Activated CD8-positive, alpha-beta memory T cell treated with anti-CD3 and anti-CD28 coated beads, Interleukin-2, amount 10 ng/mL, durations not matched to agents 7 days and 5 days (primary cell): ENCODE measurements around the gene EHF. TPM values are rescaled to one million over a fixed set of nuclear protein-coding genes. Genes with fewer than 3 reads are reported as not detected.

Experiments
- ATAC-seq: fragments of 150-1000 bp; cut with Tn5 transposase; one replicate; pipeline ENCODE4 v1.10.0; 2021; ENCODE audit warnings: moderate library complexity
- CTCF ChIA-PET: fragments of 350-600 bp; sonication (Branson Sonifier 250); formaldehyde crosslinking; loops from one replicate; lab custom pipeline; 2021; ENCODE audit warnings: antibody characterized with exemption; lab: Charles Lee
- DNase-seq: peaks from one replicate; pipeline ENCODE4 v3.0.0-alpha.2; 2020
- H3K27ac Mint-ChIP-seq: one replicate; pipeline ENCODE4 v1.8.0; 2021; ENCODE audit warnings: mild to moderate bottlenecking, mixed read lengths
- H3K27me3 Mint-ChIP-seq: one replicate; pipeline ENCODE4 v1.8.0; 2021; ENCODE audit warnings: mixed read lengths
- H3K36me3 Mint-ChIP-seq: one replicate; pipeline ENCODE4 v1.8.0; 2021; ENCODE audit warnings: mild to moderate bottlenecking, mixed read lengths
- H3K4me1 Mint-ChIP-seq: one replicate; pipeline ENCODE4 v1.8.0; 2021; ENCODE audit warnings: mixed read lengths
- H3K4me3 Mint-ChIP-seq: one replicate; pipeline ENCODE4 v1.8.0; 2021; ENCODE audit warnings: mild to moderate bottlenecking, moderate library complexity, mixed read lengths
- H3K9me3 Mint-ChIP-seq: one replicate; pipeline ENCODE4 v1.8.0; 2022; ENCODE audit warnings: low read depth, mixed read lengths
- total RNA-seq, 2 experiments: library from RNA; stranded (reverse); gene quantifications; one replicate each; pipeline ENCODE4 v1.2.3, GENCODE V29; 2021

The EHF gene
- total RNA-seq, 2 experiments from 2014 or later = 0.07 to 0.44 TPM

DNA sequence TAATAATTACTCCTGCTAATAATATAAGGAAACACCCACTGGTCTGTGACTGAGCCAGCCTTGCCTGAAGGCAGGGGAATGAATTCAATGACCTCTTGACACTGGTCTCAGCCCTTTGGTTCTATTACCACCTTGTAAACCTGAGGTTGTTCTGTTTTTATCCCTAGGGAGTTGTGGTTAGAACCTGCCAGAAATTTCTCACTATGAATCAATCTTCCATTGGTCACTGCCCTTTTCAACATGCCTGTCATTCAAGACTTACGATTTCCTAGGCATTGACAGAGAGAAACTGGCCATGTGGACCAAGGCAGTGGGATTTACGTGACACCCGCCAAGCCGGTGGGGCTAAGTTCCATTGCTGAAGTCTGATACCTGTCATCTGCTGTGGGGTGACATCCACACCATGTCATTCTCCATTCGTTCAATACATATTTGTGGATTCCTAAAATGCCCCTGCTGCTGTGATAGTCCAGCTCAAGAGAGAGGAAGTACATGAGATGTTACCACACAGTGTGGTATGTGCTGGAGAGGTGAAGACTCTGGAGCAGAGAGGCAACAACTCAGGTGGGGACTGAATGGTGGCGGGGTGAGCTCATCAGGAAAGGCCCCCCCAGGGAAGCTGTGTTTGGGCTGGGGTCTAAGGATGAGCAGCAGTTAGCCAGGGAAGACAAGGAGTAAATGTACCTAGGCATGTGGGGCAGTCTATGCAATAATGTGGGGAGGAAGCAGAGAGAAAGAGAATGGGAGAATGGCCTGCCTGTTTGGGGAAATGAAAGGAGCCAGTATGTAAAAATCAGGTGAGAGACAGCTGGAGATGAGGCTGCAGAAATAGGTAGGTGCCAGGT, 15.2 kb upstream of the EHF start:
- peaks cover 30% of the 10 kb centered on the region for H3K27me3 Mint-ChIP-seq
- CTCF ChIA-PET = no interaction called here

GRCh38 chr11:34606326-34607120, 14.4 kb upstream of the EHF start:
- no peak for ATAC-seq
- no peaks in the 10 kb centered on the region for H3K9me3 Mint-ChIP-seq

More for the DNA sequence above, 15.2 kb upstream of the EHF start:
- H3K27ac Mint-ChIP-seq = no peak overlapping the region
- ATAC-seq = no peak
- H3K4me1 Mint-ChIP-seq = no peaks in the 10 kb centered on the region
- no peak for DNase-seq
- no peaks in the 10 kb centered on the region for H3K36me3 Mint-ChIP-seq
- H3K9me3 Mint-ChIP-seq = no peaks in the 10 kb centered on the region
- H3K4me3 Mint-ChIP-seq = no peak overlapping the region

DNA sequence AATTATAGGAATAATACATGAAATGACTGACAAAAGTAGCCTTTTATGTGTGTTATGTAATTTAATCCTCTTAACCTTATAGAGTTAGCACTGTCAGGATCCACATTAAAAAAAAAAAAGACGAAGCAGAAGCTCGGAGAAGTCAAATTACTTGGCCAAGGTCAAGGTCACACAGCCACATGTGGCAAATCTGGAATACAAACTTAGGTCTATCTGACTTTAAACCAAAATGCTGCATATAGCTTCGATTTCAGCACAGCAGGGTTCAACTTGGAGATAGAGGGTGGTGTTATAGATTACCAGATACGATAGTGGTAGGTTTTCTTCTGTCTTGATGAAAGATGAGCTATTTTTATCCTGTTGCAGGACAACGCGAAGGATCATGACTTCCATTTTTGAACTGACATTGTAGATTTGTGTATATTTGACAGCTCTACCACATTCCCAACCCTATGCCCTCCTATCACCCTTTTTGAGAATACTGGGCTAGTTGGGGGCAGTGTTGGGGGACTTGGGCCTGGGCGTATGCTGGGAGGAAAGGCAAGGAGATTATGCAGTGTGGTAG, 11.6 kb upstream of the EHF start:
- Mint-ChIP-seq H3K36me3 (peaks cover 3% of the 10 kb centered on the region), H3K4me1 (peaks cover 19% of the 10 kb centered on the region), H3K9me3 (no peaks in the 10 kb centered on the region), H3K4me3 (no peak overlapping the region), H3K27ac (no peak overlapping the region), H3K27me3 (peaks cover 44% of the 10 kb centered on the region)
- DNase-seq = no peak
- CTCF ChIA-PET = no interaction called here
- ATAC-seq = no peak

More at GRCh38 chr11:34606326-34607120, 14.4 kb upstream of the EHF start:
- peaks cover 38% of the 10 kb centered on the region for H3K27me3 Mint-ChIP-seq
- CTCF ChIA-PET = no interaction called here
- H3K27ac Mint-ChIP-seq = no peak overlapping the region
- no peak overlapping the region for H3K4me3 Mint-ChIP-seq
- H3K36me3 Mint-ChIP-seq = no peaks in the 10 kb centered on the region
- no peak for DNase-seq
- no peaks in the 10 kb centered on the region for H3K4me1 Mint-ChIP-seq

DNA sequence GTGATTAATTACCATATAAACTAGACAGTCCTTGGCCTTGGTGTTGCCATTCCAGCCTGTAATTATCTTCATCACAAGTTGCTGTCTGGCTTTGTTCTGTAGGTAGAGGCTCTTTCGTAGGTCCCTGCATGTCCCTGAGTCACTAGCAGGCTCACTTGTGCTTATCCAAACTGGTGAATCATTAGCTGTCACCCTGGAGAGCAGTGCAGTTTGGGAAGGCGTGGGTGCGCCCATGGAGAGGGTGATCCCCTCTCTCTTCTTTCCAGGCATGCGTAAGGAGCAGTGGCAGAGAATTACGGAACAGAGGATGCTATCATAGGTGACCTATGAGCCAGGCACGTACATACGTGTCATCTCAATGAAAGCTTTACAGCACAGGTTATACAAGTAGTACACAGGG, 11.0 kb upstream of the EHF start:
- CTCF ChIA-PET = no interaction called here
- no peak overlapping the region for H3K27ac Mint-ChIP-seq
- H3K4me1 Mint-ChIP-seq = peaks cover 25% of the 10 kb centered on the region
- no peak for ATAC-seq
- no peak overlapping the region for H3K4me3 Mint-ChIP-seq
- no peaks in the 10 kb centered on the region for H3K9me3 Mint-ChIP-seq
- DNase-seq = no peak
- peaks cover 49% of the 10 kb centered on the region for H3K27me3 Mint-ChIP-seq
- H3K36me3 Mint-ChIP-seq = peaks cover 3% of the 10 kb centered on the region

GRCh38 chr11:34610324-34611041, 10.4 kb upstream of the EHF start:
- Mint-ChIP-seq H3K4me3 (no peak overlapping the region), H3K27ac (no peak overlapping the region), H3K27me3 (peaks cover 48% of the 10 kb centered on the region), H3K4me1 (peaks cover 27% of the 10 kb centered on the region), H3K9me3 (no peaks in the 10 kb centered on the region), H3K36me3 (peaks cover 3% of the 10 kb centered on the region)
- CTCF ChIA-PET = no interaction called here
- DNase-seq = no peak
- ATAC-seq = no peak

DNA sequence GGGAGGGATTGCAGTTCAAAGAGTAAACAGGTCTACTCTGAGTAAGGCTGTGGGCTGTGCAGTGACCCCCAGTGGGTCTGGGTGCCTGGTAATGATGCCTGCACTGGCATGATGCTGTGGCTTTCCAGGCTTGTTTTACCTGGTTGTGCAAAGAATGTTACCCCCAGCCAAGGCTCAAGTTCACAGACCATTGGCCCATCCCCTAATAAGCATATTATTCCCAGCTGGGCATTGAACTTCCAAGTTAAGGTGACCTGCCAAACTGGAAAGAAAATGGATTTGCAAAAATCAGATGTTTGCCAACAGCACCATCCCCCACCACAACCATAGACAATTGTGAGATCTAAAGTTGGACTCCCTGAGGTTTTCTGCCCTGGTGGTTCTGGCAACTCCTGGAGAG, 7.9 kb upstream of the EHF start:
- DNase-seq = no peak
- H3K27ac Mint-ChIP-seq = no peak overlapping the region
- H3K27me3 Mint-ChIP-seq = peaks cover 59% of the 10 kb centered on the region

GRCh38 chr11:34613552-34614056, 7.3 kb upstream of the EHF start:
- CTCF ChIA-PET = no interaction called here
- DNase-seq (no peak), ATAC-seq (peak; percentile 30)
- Mint-ChIP-seq H3K27me3 (peaks cover 65% of the 10 kb centered on the region), H3K27ac (peak overlapping the region; percentile 61), H3K4me3 (no peak overlapping the region), H3K36me3 (peaks cover 3% of the 10 kb centered on the region), H3K4me1 (peaks cover 27% of the 10 kb centered on the region), H3K9me3 (no peaks in the 10 kb centered on the region)

More for the DNA sequence above, 7.9 kb upstream of the EHF start:
- H3K4me1 Mint-ChIP-seq = peaks cover 27% of the 10 kb centered on the region
- CTCF ChIA-PET = no interaction called here
- H3K36me3 Mint-ChIP-seq = peaks cover 3% of the 10 kb centered on the region
- H3K9me3 Mint-ChIP-seq = no peaks in the 10 kb centered on the region
- ATAC-seq = no peak
- H3K4me3 Mint-ChIP-seq = no peak overlapping the region

DNA sequence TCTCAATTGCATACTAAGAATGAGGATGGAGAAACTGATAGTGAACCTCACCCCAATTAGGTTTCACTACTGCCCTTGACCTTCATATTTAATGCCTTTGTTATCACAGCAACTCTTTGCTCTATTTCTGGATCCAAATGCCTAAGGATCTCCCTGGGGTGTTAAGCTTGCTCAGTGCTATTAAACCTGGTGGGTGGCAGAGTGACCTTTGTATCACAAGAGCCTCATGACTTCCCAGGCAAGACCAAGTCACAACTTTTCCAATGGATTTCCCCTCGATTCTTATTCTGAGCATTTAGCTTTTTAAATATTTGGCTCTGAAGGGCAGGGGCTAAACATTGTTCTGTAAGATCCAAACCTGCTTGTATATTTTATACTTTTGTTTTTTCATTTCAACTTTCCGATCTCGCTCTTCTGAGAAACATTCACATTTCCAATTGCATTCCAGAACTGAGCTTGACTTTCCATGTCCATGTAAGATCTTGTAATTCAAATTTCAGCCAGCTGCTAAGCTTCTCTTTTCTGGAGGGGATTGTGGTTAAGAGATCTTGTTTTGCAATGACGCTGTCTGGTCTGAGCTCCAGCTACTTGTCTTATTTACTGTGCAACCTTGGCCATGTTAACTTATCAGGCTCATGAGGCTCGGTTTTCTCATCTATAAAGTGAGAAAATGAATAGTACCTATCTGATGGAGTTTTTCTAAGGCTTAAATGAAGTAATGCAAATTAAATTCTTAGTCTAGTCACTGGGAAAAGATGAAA, 6.4 kb upstream of the EHF start:
- ATAC-seq = peak; percentile 55

DNA sequence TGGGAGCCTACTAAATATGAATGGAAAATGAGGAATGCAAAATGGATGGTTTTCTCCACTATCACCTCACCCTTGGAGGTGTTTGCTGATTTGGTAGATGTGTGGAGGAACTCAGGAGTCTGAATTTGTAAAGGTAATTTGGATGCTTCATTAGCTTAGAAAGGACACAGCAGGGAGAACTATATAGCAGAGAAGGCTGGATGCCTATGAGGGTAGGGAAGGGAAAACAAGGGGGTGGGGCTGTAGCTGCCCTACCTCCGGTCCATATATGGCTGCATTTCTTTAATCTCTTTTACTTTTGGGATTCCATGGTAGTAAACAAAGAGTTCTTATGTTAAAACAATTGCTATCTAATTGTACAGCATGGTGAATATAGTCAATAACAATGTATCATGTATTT, 4.8 kb upstream of the EHF start:
- Mint-ChIP-seq H3K27ac (no peak overlapping the region), H3K36me3 (peaks cover 3% of the 10 kb centered on the region), H3K4me1 (peaks cover 27% of the 10 kb centered on the region), H3K9me3 (no peaks in the 10 kb centered on the region), H3K27me3 (peaks cover 68% of the 10 kb centered on the region), H3K4me3 (no peak overlapping the region)
- CTCF ChIA-PET = no interaction called here
- DNase-seq (no peak), ATAC-seq (no peak)

More for the DNA sequence above, 6.4 kb upstream of the EHF start:
- Mint-ChIP-seq H3K27me3 (peaks cover 64% of the 10 kb centered on the region), H3K4me3 (no peak overlapping the region), H3K9me3 (no peaks in the 10 kb centered on the region), H3K36me3 (peaks cover 3% of the 10 kb centered on the region), H3K4me1 (peaks cover 27% of the 10 kb centered on the region), H3K27ac (no peak overlapping the region)
- DNase-seq = no peak
- CTCF ChIA-PET = interaction anchor here (1.0 kb wide), 1 partner anchor 83 kb away, joined by 3 read pairs; no protein-coding TSS in a partner anchor

GRCh38 chr11:34616830-34617504, 3.9 kb upstream of the EHF start:
- Mint-ChIP-seq H3K4me3 (no peak overlapping the region), H3K27ac (no peak overlapping the region), H3K36me3 (peaks cover 3% of the 10 kb centered on the region), H3K27me3 (peaks cover 70% of the 10 kb centered on the region), H3K4me1 (peaks cover 27% of the 10 kb centered on the region), H3K9me3 (no peaks in the 10 kb centered on the region)
- ATAC-seq (no peak), DNase-seq (no peak)
- CTCF ChIA-PET = no interaction called here

GRCh38 chr11:34618406-34618805, 2.5 kb upstream of the EHF start:
- peaks cover 69% of the 10 kb centered on the region for H3K27me3 Mint-ChIP-seq
- DNase-seq (no peak), ATAC-seq (no peak)
- peaks cover 20% of the 10 kb centered on the region for H3K4me1 Mint-ChIP-seq
- peaks cover 4% of the 10 kb centered on the region for H3K36me3 Mint-ChIP-seq
- CTCF ChIA-PET = no interaction called here
- peaks cover 2% of the 10 kb centered on the region for H3K9me3 Mint-ChIP-seq
- H3K4me3 Mint-ChIP-seq = no peak overlapping the region
- no peak overlapping the region for H3K27ac Mint-ChIP-seq

- CTCF ChIA-PET = no interaction called here
- Mint-ChIP-seq H3K4me3 (no peak overlapping the region), H3K36me3 (peaks cover 3% of the 10 kb centered on the region), H3K27me3 (peaks cover 72% of the 10 kb centered on the region), H3K9me3 (peaks cover 2% of the 10 kb centered on the region), H3K4me1 (peaks cover 18% of the 10 kb centered on the region), H3K27ac (no peak overlapping the region)
- DNase-seq (no peak), ATAC-seq (no peak)
These were observed 1.8 kb upstream of the EHF start for GRCh38 chr11:34619062-34619516.
